Coronary artery (tissue), 2 donors: ENCODE results near the gene F13B.

Experiments
- DNase-seq: peaks from one replicate; pipeline ENCODE4 v3.0.0-alpha.2; 2017; ENCODE audit warnings: low spot score
- H3K27ac ChIP-seq, 2 donors: fragments of 200-600 bp; sonication (generic); one replicate each; pipeline ENCODE4 v1.5.1; 2016 to 2019
- H3K4me3 ChIP-seq: fragments of 200-600 bp; sonication (generic); 2 replicates; pipeline ENCODE4 v1.5.1; 2016; ENCODE audit warnings: mild to moderate bottlenecking, moderate library complexity
- CTCF ChIP-seq: fragments of 200-600 bp; sonication (generic); IDR thresholded peaks from one replicate; pipeline ENCODE4 v1.5.1; 2019; ENCODE audit warnings: antibody characterized with exemption

F13B gene

GRCh38 chr1:197073978-197074377, 6.9 kb upstream of the F13B start:
- H3K4me3 ChIP-seq: no peak overlapping the region
- no peak for DNase-seq
- TF ChIP-seq CTCF: no peak
- no peak overlapping the region for H3K27ac ChIP-seq

GRCh38 chr1:197067457-197067818, 378 bp upstream of the F13B start:
- TF ChIP-seq CTCF: no peak
- DNase-seq: no peak
- no peak overlapping the region for H3K27ac ChIP-seq
- H3K4me3 ChIP-seq: no peak overlapping the region

GRCh38 chr1:197066277-197066676, 783 bp downstream of the F13B start:
- Histone ChIP-seq H3K27ac (no peak overlapping the region), H3K4me3 (no peak overlapping the region)
- no peak for DNase-seq
- TF ChIP-seq CTCF: no peak

GRCh38 chr1:197065559-197065958, 1.5 kb downstream of the F13B start:
- DNase-seq: no peak
- no peak for TF ChIP-seq CTCF
- Histone ChIP-seq H3K27ac (no peak overlapping the region), H3K4me3 (no peak overlapping the region)

GRCh38 chr1:197063212-197063611, 3.8 kb downstream of the F13B start:
- Histone ChIP-seq H3K4me3 (no peak overlapping the region), H3K27ac (no peak overlapping the region)
- TF ChIP-seq CTCF: no peak
- DNase-seq: no peak

- H3K27ac ChIP-seq: no peak overlapping the region
- no peak overlapping the region for H3K4me3 ChIP-seq
- no peak for TF ChIP-seq CTCF
- DNase-seq: no peak
Observed at GRCh38 chr1:197062692-197063091, 4.4 kb downstream of the F13B start.

GRCh38 chr1:197049100-197049499, 18.0 kb downstream of the F13B start:
- H3K27ac ChIP-seq: no peak overlapping the region
- no peak for DNase-seq
- no peak for TF ChIP-seq CTCF
- no peak overlapping the region for H3K4me3 ChIP-seq
